ENCODE data around the gene SOAT1.

Gene SOAT1

DNA sequence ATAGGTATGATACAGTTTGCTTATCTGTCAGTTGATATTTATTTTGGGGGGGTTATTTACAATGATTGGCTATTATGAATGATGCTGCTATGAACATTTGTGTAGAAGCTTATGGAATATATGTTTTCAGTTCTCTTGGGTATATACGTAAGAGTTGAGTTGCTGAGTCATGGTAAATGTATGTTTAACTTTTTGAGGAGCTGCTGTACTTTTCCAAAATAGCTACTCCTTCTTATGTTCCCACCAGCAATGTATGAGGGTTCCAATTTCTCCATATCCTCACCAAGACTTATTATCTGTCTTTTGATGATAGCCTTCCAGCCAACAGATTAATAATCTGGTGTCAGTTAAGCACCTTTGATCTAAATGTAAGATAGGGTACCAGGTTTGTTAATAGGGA, 11.9 kb downstream of the SOAT1 start:
- TF ChIP-seq CTCF (IDR thresholded peaks at IDR 0.05), result no peak
- no peak for TF ChIP-seq ZFX (IDR thresholded peaks at IDR 0.05; ENCODE audit: borderline replicate concordance)
- no peak overlapping the region for H3K27ac ChIP-seq

GRCh38 chr1:179310291-179310690, 16.7 kb downstream of the SOAT1 start:
- TF ChIP-seq CTCF (IDR thresholded peaks at IDR 0.05) (no peak), ZFX (IDR thresholded peaks at IDR 0.05; ENCODE audit: borderline replicate concordance) (no peak)
- no peak overlapping the region for H3K27ac ChIP-seq

DNA sequence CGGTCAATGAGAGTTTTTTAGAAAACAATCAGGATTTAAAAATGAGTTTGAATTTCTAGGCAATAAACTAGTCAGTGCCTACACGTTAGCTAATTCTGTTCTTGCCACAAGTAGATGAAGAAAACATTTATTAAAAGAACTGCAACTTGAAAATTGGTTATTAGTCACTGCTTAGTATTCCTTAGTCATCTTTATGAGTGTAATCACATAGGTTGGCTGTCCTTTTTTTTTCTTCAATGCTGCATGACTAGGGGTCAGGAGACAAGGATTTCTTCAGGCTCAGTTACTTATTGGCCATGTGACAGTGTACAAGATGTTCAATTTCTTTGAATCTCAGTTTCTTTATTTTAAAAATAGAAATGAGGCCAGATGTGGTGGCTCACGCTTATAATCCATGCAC, 17.1 kb downstream of the SOAT1 start:
- TF ChIP-seq CTCF (IDR thresholded peaks at IDR 0.05) (no peak), ZFX (IDR thresholded peaks at IDR 0.05; ENCODE audit: borderline replicate concordance) (no peak)
- H3K27ac ChIP-seq, result no peak overlapping the region

- no peak for TF ChIP-seq ZFX (IDR thresholded peaks at IDR 0.05; ENCODE audit: borderline replicate concordance)
- TF ChIP-seq CTCF (IDR thresholded peaks at IDR 0.05), result no peak
- H3K27ac ChIP-seq, result no peak overlapping the region
Observed at GRCh38 chr1:179311149-179311700, 17.6 kb downstream of the SOAT1 start.

DNA sequence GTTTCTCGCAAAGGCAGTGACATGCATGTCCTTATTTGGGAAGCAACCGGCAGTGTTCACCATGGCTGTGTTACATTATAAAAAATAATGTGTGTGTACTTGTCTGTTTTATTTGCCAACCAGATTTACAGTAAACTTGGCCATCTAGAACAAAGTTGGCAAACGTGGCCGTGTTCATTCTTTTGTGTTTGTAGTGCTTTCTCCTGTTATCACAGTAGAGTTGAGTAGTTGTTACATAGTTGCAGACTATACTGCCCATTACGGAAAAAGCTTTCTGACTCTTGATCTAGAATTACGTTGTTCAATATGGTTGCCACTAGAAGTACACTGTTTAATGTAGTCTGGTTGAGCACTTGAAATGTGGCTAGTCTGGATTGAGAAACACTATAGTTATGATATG, 19.4 kb downstream of the SOAT1 start:
- no peak for TF ChIP-seq CTCF (IDR thresholded peaks at IDR 0.05)
- no peak for TF ChIP-seq ZFX (IDR thresholded peaks at IDR 0.05; ENCODE audit: borderline replicate concordance)
- H3K27ac ChIP-seq, result peak overlapping the region; percentile 26

- no peak for TF ChIP-seq ZFX (IDR thresholded peaks at IDR 0.05; ENCODE audit: borderline replicate concordance)
- TF ChIP-seq CTCF (IDR thresholded peaks at IDR 0.05), result no peak
- no peak overlapping the region for H3K27ac ChIP-seq
Observed at GRCh38 chr1:179314928-179315327, 21.3 kb downstream of the SOAT1 start.

DNA sequence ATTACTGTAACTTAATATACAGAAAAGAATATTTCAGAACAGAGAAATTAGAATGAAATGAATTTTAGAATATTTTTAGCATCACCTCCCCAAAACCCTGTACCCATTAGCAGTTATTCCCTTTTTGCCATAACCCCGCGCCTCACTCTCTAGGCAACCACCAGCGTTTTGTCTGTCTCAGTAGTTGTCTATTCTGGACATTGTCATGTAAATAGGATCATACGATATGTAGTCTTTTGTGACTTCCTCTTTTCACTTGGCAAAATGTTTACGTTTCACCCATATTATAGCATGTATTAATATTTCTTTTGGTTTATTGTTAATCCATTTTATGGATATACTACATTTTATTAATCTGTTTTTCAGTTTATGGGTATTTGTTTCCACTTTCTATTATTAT, 24.9 kb downstream of the SOAT1 start:
- H3K27ac ChIP-seq, result no peak overlapping the region
- TF ChIP-seq CTCF (IDR thresholded peaks at IDR 0.05) (no peak), ZFX (IDR thresholded peaks at IDR 0.05; ENCODE audit: borderline replicate concordance) (no peak)

Data from 22Rv1 (cell line).